Mesendoderm (in vitro differentiated cells): ENCODE measurements around the gene HINT1.
A peak's percentile ranks its signal among the peaks of the same experiment; 100 is the strongest.

Source experiments
- DNase-seq: peaks from one replicate; pipeline ENCODE4 v3.0.0; 2013
- H2AK5ac ChIP-seq: 2 replicates; pipeline ENCODE4 v1.6.1; 2013; ENCODE audit warnings: low read length, inconsistent platforms
- H2BK120ac ChIP-seq: 2 replicates; pipeline ENCODE4 v1.6.1; 2013; ENCODE audit warnings: low read depth, mild to moderate bottlenecking, low read length, moderate library complexity, mixed read lengths
- H2BK15ac ChIP-seq: replicated peaks from 2 replicates; pipeline ENCODE4 v1.6.1; 2013; ENCODE audit warnings: low read depth, mild to moderate bottlenecking, moderate library complexity
- H2BK5ac ChIP-seq: 2 replicates; pipeline ENCODE4 v1.6.1; 2013; ENCODE audit warnings: low read length, inconsistent platforms
- H3K18ac ChIP-seq: 2 replicates; pipeline ENCODE4 v1.6.1; 2013; ENCODE audit warnings: mild to moderate bottlenecking, low read length, mixed read lengths
- H3K23ac ChIP-seq: one replicate; pipeline ENCODE4 v1.6.1; 2013; ENCODE audit warnings: low read length
- H3K27ac ChIP-seq: 2 replicates; pipeline ENCODE4 v1.5.1; 2013; ENCODE audit warnings: low read depth, mild to moderate bottlenecking, inconsistent platforms, low read length, moderate library complexity
- H3K27me3 ChIP-seq: 2 replicates; pipeline ENCODE4 v1.6.1; 2013; ENCODE audit warnings: low read length, control low read depth, mild to moderate bottlenecking, inconsistent platforms; ENCODE audit not compliant: insufficient read depth, poor library complexity
- H3K36me3 ChIP-seq: 2 replicates; pipeline ENCODE4 v1.6.1; 2013; ENCODE audit warnings: low read length, inconsistent platforms; ENCODE audit not compliant: control insufficient read depth, insufficient read depth
- H3K4ac ChIP-seq: one replicate; pipeline ENCODE4 v1.6.1; 2013; ENCODE audit warnings: low read depth, mild to moderate bottlenecking, low read length, moderate library complexity
- H3K4me1 ChIP-seq: 2 replicates; pipeline ENCODE4 v1.6.1; 2013; ENCODE audit warnings: low read depth, low read length, inconsistent platforms; ENCODE audit not compliant: control insufficient read depth
- H3K4me2 ChIP-seq: 2 replicates; pipeline ENCODE4 v1.6.1; 2013; ENCODE audit warnings: low read length
- H3K4me3 ChIP-seq: 2 replicates; pipeline ENCODE4 v1.5.1; 2013; ENCODE audit warnings: mild to moderate bottlenecking, low read length
- H3K56ac ChIP-seq: one replicate; pipeline ENCODE4 v1.6.1; 2013; ENCODE audit warnings: low read length
- H3K79me1 ChIP-seq: 2 replicates; pipeline ENCODE4 v1.6.1; 2013; ENCODE audit warnings: low read length, inconsistent platforms
- H3K79me2 ChIP-seq: 2 replicates; pipeline ENCODE4 v1.6.1; 2013; ENCODE audit warnings: mild to moderate bottlenecking, low read length; ENCODE audit not compliant: control insufficient read depth, insufficient read depth
- H3K9ac ChIP-seq: 2 replicates; pipeline ENCODE4 v1.6.1; 2013; ENCODE audit warnings: low read length, inconsistent platforms
- H4K5ac ChIP-seq: one replicate; pipeline ENCODE4 v1.6.1; 2013; ENCODE audit warnings: low read length
- H4K8ac ChIP-seq: one replicate; pipeline ENCODE4 v1.6.1; 2013; ENCODE audit warnings: low read depth, mild to moderate bottlenecking, control low read depth, low read length, moderate library complexity
- WGBS: extraction: QIAGEN DNeasy Blood & Tissue Kit; methylation state at CpG from one replicate; pipeline ENCODE4 v1.1.7; 2013; ENCODE audit warnings: low lambda C conversion rate, missing lambda C conversion rate; ENCODE audit not compliant: insufficient coverage; ENCODE audit errors: extremely low coverage; 5-methylcytosine and 5-hydroxymethylcytosine counted together

Gene HINT1

GRCh38 chr5:131209506-131210150 is 44.6 kb upstream of the HINT1 start:
- Histone ChIP-seq H3K79me1 (no peaks in the 10 kb centered on the region), H2BK5ac (no peak overlapping the region), H3K23ac (no peak overlapping the region), H3K4me1 (no peaks in the 10 kb centered on the region), H2AK5ac (no peak overlapping the region), H3K9ac (no peak overlapping the region), H2BK120ac (no peak overlapping the region), H3K79me2 (no peaks in the 10 kb centered on the region), H3K4me2 (no peak overlapping the region), H3K4ac (no peak overlapping the region), H4K8ac (no peak overlapping the region), H3K56ac (no peak overlapping the region), H3K27me3 (no peaks in the 10 kb centered on the region), H4K5ac (no peak overlapping the region), H2BK15ac (no peak overlapping the region), H3K18ac (no peak overlapping the region), H3K27ac (no peak overlapping the region), H3K4me3 (no peak overlapping the region), H3K36me3 (no peaks in the 10 kb centered on the region)
- DNase-seq = peak; percentile 43
- no CpG with 5 or more reads among the region's 6 CpGs for WGBS

GRCh38 chr5:131209175-131209505 is 44.1 kb upstream of the HINT1 start:
- H3K23ac ChIP-seq = no peak overlapping the region
- H3K27me3 ChIP-seq = no peaks in the 10 kb centered on the region
- no peak overlapping the region for H3K9ac ChIP-seq
- H3K79me2 ChIP-seq = no peaks in the 10 kb centered on the region
- H3K4me2 ChIP-seq = no peak overlapping the region
- H2BK5ac ChIP-seq = no peak overlapping the region
- H3K4me3 ChIP-seq = no peak overlapping the region
- no peak overlapping the region for H3K18ac ChIP-seq
- H2AK5ac ChIP-seq = no peak overlapping the region
- H4K8ac ChIP-seq = no peak overlapping the region
- WGBS = no CpG with 5 or more reads among the region's 1 CpG
- no peaks in the 10 kb centered on the region for H3K79me1 ChIP-seq
- H2BK15ac ChIP-seq = no peak overlapping the region
- no peak overlapping the region for H3K56ac ChIP-seq
- H3K36me3 ChIP-seq = no peaks in the 10 kb centered on the region
- H3K4me1 ChIP-seq = no peaks in the 10 kb centered on the region
- no peak overlapping the region for H2BK120ac ChIP-seq
- no peak overlapping the region for H3K4ac ChIP-seq
- no peak overlapping the region for H3K27ac ChIP-seq
- DNase-seq = no peak
- no peak overlapping the region for H4K5ac ChIP-seq

GRCh38 chr5:131206772-131207171 is 41.7 kb upstream of the HINT1 start:
- Histone ChIP-seq H3K4me2 (no peak overlapping the region), H4K5ac (no peak overlapping the region), H3K18ac (no peak overlapping the region), H4K8ac (no peak overlapping the region), H2AK5ac (no peak overlapping the region), H3K4ac (no peak overlapping the region), H3K27ac (no peak overlapping the region), H3K9ac (no peak overlapping the region), H3K27me3 (no peaks in the 10 kb centered on the region), H3K36me3 (no peaks in the 10 kb centered on the region), H3K56ac (no peak overlapping the region), H3K23ac (no peak overlapping the region), H2BK5ac (no peak overlapping the region), H3K79me2 (no peaks in the 10 kb centered on the region), H2BK120ac (no peak overlapping the region), H3K4me3 (no peak overlapping the region), H2BK15ac (no peak overlapping the region), H3K79me1 (no peaks in the 10 kb centered on the region), H3K4me1 (no peaks in the 10 kb centered on the region)
- DNase-seq = peak; percentile 32
- WGBS = no CpG with 5 or more reads among the region's 1 CpG

DNA sequence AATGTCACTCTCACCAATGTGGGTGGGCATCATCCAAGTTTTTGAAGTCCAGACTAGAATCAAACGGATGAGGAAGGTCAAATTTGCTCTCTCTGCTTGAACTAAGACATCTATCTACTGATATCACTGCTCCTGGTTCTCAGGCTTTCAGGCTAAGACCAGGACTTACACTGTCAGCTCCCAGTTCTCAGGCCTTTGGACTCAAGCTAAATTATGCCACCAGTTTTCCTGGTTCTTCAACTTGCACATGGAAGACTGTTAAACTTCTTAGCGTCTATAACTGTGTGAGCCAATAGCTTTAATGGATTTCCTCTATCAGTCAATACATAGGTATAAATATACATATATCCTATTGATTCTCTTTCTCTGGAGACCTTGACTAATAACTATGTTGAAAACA is 41.0 kb upstream of the HINT1 start:
- no peaks in the 10 kb centered on the region for H3K27me3 ChIP-seq
- no peak overlapping the region for H3K4me3 ChIP-seq
- H3K27ac ChIP-seq = no peak overlapping the region
- H4K8ac ChIP-seq = no peak overlapping the region
- H3K23ac ChIP-seq = no peak overlapping the region
- H3K56ac ChIP-seq = no peak overlapping the region
- no peak overlapping the region for H4K5ac ChIP-seq
- no peak overlapping the region for H3K9ac ChIP-seq
- no peak overlapping the region for H3K18ac ChIP-seq
- no CpG with 5 or more reads among the region's 2 CpGs for WGBS
- H3K4me2 ChIP-seq = no peak overlapping the region
- H3K4ac ChIP-seq = no peak overlapping the region
- peak; percentile 2 for DNase-seq
- no peak overlapping the region for H2BK5ac ChIP-seq
- H3K4me1 ChIP-seq = no peaks in the 10 kb centered on the region
- no peaks in the 10 kb centered on the region for H3K79me2 ChIP-seq
- no peaks in the 10 kb centered on the region for H3K36me3 ChIP-seq
- no peak overlapping the region for H2BK120ac ChIP-seq
- no peak overlapping the region for H2AK5ac ChIP-seq
- H3K79me1 ChIP-seq = no peaks in the 10 kb centered on the region
- H2BK15ac ChIP-seq = no peak overlapping the region

GRCh38 chr5:131204964-131205363 is 39.9 kb upstream of the HINT1 start:
- Histone ChIP-seq H3K4me1 (no peaks in the 10 kb centered on the region), H3K79me2 (no peaks in the 10 kb centered on the region), H3K4ac (no peak overlapping the region), H4K8ac (no peak overlapping the region), H3K79me1 (no peaks in the 10 kb centered on the region), H2AK5ac (no peak overlapping the region), H2BK15ac (no peak overlapping the region), H3K23ac (no peak overlapping the region), H3K56ac (no peak overlapping the region), H2BK120ac (no peak overlapping the region), H3K36me3 (no peaks in the 10 kb centered on the region), H3K4me3 (no peak overlapping the region), H3K27ac (no peak overlapping the region), H3K9ac (no peak overlapping the region), H3K4me2 (no peak overlapping the region), H4K5ac (no peak overlapping the region), H3K27me3 (no peaks in the 10 kb centered on the region), H2BK5ac (no peak overlapping the region), H3K18ac (no peak overlapping the region)
- WGBS = no CpG with 5 or more reads among the region's 2 CpGs
- DNase-seq = no peak

GRCh38 chr5:131200560-131200959 is 35.5 kb upstream of the HINT1 start:
- no peaks in the 10 kb centered on the region for H3K4me1 ChIP-seq
- H4K8ac ChIP-seq = no peak overlapping the region
- H3K56ac ChIP-seq = no peak overlapping the region
- no peak for DNase-seq
- no peak overlapping the region for H3K4me2 ChIP-seq
- WGBS = no CpG with 5 or more reads among the region's 3 CpGs
- no peaks in the 10 kb centered on the region for H3K79me1 ChIP-seq
- no peak overlapping the region for H2BK5ac ChIP-seq
- H3K27ac ChIP-seq = no peak overlapping the region
- no peak overlapping the region for H3K23ac ChIP-seq
- no peak overlapping the region for H3K4ac ChIP-seq
- no peak overlapping the region for H2AK5ac ChIP-seq
- H3K18ac ChIP-seq = no peak overlapping the region
- H4K5ac ChIP-seq = no peak overlapping the region
- no peak overlapping the region for H3K4me3 ChIP-seq
- no peak overlapping the region for H3K9ac ChIP-seq
- no peak overlapping the region for H2BK120ac ChIP-seq
- H3K27me3 ChIP-seq = no peaks in the 10 kb centered on the region
- no peak overlapping the region for H2BK15ac ChIP-seq
- no peaks in the 10 kb centered on the region for H3K79me2 ChIP-seq
- H3K36me3 ChIP-seq = no peaks in the 10 kb centered on the region
